A549 (cell line): ENCODE measurements around the gene MALRD1.

Experiments used
- EHMT2 ChIP-seq: fragments of 200-600 bp; sonication (generic); IDR thresholded peaks from 2 replicates; pipeline ENCODE4 v1.6.1; 2016; ENCODE audit warnings: antibody characterized with exemption, low read depth, mild to moderate bottlenecking, moderate library complexity
- RNF2 ChIP-seq: fragments of 200-600 bp; sonication (generic); IDR thresholded peaks from 2 replicates; pipeline ENCODE4 v1.6.1; 2016; ENCODE audit warnings: low read depth, mild to moderate bottlenecking, antibody characterized with exemption, moderate library complexity, borderline replicate concordance
- TF ChIP-seq, protein P1 (sequence below): fragments of >200 bp; sonication (Bioruptor Twin); formaldehyde crosslinking; IDR thresholded peaks from 3 replicates; pipeline ENCODE4 v1.5.1; 2016

GRCh38 chr10:19772972-19773371 is 724.4 kb downstream of the MALRD1 start:
- TF ChIP-seq RNF2 (no peak), EHMT2 (no peak)
- TF ChIP-seq, protein P1, sequence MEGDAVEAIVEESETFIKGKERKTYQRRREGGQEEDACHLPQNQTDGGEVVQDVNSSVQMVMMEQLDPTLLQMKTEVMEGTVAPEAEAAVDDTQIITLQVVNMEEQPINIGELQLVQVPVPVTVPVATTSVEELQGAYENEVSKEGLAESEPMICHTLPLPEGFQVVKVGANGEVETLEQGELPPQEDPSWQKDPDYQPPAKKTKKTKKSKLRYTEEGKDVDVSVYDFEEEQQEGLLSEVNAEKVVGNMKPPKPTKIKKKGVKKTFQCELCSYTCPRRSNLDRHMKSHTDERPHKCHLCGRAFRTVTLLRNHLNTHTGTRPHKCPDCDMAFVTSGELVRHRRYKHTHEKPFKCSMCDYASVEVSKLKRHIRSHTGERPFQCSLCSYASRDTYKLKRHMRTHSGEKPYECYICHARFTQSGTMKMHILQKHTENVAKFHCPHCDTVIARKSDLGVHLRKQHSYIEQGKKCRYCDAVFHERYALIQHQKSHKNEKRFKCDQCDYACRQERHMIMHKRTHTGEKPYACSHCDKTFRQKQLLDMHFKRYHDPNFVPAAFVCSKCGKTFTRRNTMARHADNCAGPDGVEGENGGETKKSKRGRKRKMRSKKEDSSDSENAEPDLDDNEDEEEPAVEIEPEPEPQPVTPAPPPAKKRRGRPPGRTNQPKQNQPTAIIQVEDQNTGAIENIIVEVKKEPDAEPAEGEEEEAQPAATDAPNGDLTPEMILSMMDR: no peak
